LNCAP (cell line): ENCODE results near the gene SIPA1.

Experiments used
- CTCF ChIP-seq: fragments of 450-650 bp; IDR thresholded peaks from 2 replicates; pipeline ENCODE4 v1.5.1; 2017; ENCODE audit warnings: mild to moderate bottlenecking

The SIPA1 gene

GRCh38 chr11:65639623-65640482 lies 2.0 kb downstream of the SIPA1 start:
- TF ChIP-seq CTCF = no peak

GRCh38 chr11:65640483-65641296 lies 2.8 kb downstream of the SIPA1 start:
- TF ChIP-seq CTCF = no peak

DNA sequence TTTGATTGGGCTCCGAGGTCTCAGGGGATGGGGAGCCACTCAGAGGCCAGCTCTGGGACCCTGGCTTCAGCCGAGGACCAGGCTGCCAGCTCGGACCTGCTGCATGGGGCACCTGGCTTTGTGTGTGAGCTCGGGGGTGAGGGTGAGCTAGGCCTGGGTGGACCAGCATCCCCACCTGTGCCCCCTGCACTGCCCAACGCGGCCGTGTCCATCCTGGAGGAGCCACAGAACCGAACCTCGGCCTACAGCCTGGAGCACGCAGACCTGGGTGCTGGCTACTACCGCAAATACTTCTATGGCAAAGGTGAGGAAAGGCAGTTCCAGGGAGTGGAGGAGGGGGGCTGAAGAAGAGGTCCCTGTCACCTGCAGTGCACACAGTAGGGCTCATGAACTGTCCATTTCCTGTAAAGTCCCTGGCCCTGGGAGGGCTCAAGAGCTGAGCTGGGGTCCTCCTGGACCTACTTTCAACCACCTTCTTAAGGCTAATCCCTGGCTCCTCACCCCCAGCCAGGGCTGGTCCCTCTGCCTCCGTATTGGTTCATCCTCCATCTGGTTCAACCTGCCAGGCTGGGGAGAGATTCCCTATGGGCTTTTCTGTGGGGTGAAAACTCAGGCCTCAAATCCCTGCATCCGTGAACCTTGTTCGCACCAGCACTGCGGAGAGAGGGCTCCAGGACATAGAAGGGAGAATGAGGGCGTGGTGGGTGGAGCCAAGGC lies 3.6 kb downstream of the SIPA1 start:
- no peak for TF ChIP-seq CTCF

GRCh38 chr11:65642014-65642671 lies 4.2 kb downstream of the SIPA1 start:
- no peak for TF ChIP-seq CTCF

- TF ChIP-seq CTCF = no peak
Observed at GRCh38 chr11:65643971-65644370, 6.1 kb downstream of the SIPA1 start.

- TF ChIP-seq CTCF = no peak
Observed at GRCh38 chr11:65644837-65645236, 6.9 kb downstream of the SIPA1 start.

- TF ChIP-seq CTCF = no peak
Observed at GRCh38 chr11:65645710-65646109, 7.8 kb downstream of the SIPA1 start.
